Measurements from ENCODE around the gene SPHKAP.
"Not testable (repeated sequence)": the region's sequence is repeated elsewhere in the genome, so short reads cannot be mapped to it uniquely, and the experiment has no call there.

The SPHKAP gene

DNA sequence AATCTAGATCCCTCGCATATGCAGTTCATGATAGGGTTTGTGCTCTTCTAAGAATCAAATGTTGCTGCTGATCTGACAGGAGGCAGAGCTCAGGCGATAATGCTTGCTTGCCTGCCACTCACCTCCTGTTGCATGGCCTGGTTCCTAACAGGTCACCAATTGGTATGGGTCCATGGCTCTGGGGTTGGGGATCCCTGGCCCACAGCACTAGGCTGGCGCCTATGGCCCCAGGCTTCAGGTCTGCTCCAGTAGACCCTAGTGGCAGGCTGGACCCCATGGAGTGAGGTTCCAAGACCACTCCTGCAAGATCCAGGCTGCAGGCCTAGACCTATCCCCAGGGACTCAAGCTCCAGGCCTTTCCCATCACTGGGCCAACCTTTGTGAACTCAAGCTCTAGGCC, 102.3 kb downstream of the SPHKAP start:
- Histone ChIP-seq H3K4me3 (no peak overlapping the region), H3K27ac (no peak overlapping the region)
- TF ChIP-seq, protein P1, sequence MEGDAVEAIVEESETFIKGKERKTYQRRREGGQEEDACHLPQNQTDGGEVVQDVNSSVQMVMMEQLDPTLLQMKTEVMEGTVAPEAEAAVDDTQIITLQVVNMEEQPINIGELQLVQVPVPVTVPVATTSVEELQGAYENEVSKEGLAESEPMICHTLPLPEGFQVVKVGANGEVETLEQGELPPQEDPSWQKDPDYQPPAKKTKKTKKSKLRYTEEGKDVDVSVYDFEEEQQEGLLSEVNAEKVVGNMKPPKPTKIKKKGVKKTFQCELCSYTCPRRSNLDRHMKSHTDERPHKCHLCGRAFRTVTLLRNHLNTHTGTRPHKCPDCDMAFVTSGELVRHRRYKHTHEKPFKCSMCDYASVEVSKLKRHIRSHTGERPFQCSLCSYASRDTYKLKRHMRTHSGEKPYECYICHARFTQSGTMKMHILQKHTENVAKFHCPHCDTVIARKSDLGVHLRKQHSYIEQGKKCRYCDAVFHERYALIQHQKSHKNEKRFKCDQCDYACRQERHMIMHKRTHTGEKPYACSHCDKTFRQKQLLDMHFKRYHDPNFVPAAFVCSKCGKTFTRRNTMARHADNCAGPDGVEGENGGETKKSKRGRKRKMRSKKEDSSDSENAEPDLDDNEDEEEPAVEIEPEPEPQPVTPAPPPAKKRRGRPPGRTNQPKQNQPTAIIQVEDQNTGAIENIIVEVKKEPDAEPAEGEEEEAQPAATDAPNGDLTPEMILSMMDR (IDR thresholded peaks at IDR 0.05): no peak
- no peak for DNase-seq (ENCODE audit: low spot score)

DNA sequence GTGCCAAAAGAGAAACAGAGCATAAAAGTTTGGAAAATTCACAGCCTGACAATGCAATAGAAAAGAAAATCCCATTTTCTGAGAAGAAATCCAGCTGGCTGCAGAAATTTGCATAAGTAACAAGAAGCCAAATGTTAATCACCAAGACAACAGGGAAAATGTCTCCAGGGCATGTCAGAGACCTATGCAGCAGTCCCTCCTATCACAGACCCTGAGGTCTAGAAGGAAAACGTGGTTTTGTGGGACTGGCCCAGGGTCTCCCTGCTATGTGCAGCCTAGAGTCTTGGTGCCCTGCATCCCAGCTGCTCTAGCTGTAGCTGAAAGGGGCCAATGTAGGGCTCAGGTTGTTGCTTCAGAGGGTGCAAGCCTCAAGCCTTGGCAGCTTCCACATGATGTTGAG, 104.8 kb downstream of the SPHKAP start:
- not testable (repeated sequence) for H3K4me3 ChIP-seq; H3K27ac ChIP-seq; DNase-seq (ENCODE audit: low spot score)

DNA sequence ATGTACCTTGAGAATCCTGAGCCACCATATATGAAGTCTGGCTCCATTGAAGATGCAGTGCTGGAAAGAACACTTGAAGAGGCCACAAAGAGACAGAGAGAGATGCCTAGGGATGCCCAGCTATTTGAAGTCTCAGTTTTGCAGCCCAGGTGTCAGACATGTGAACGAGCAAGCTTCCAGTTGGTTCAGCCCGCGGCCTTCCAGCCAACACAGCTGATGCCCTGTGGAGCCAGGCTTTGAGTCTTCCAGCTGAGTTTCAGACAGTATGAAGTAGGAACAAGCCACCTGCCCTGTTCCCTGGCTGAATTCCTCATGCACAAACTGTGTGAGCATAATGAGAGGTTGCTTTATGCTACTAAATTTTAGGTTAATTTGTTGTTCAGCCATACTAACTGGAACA, 108.8 kb downstream of the SPHKAP start:
- no peak for DNase-seq (ENCODE audit: low spot score)
- TF ChIP-seq, protein P1 (IDR thresholded peaks at IDR 0.05): no peak
- Histone ChIP-seq H3K27ac (no peak overlapping the region), H3K4me3 (no peak overlapping the region)

DNA sequence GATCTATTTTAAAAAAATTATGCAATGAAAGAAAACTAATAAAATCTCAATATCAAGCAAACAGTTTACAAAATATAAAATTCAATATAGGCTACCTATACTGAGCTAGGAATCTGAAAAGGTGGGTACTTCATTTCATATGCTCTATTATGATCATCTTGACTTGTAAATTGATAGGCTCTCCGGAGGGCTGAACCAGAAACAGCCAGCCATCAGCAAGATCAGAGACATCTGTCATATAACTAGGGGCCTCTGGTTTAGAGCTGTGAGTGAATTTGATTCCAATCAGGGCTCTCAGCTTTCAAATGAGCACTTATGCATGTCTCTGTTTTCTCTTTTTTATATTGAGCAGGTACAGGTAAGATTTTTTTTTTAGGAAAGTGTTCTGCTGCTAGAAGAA, 114.2 kb downstream of the SPHKAP start:
- Histone ChIP-seq H3K27ac (no peak overlapping the region), H3K4me3 (no peak overlapping the region)
- TF ChIP-seq, protein P1 (IDR thresholded peaks at IDR 0.05): no peak
- DNase-seq (ENCODE audit: low spot score): no peak

DNA sequence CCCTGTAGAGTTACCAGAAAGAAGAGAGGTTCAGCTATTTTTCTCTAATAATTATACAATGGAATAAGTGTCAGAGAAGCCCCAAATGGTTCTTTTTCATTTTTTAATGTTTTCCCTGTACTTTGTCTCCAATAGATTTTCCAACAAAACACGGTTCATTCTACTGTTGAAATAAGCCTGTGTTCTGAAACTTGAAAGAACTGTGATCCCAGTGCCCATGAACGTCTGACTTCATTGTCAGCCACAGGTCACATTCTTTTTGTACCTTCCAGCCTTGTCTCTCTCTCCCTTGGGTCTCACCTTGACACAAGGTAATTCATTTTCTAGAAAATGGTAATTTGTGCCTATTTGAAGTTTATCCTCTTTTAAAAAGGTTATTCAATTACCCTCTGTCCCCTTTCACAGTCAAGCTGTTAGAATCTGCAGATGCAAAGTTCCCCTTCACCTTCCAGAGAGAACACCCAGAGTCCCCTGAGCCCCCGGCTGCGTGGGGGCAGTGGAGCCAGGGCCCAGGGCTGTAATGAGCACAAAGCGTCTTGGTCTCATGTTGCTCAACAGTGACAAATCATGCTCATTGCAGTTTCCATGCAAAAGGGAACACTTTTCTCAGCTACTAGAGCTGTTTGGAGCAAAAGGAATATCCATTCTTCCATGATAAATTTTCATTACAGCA, 115.2 kb downstream of the SPHKAP start:
- TF ChIP-seq, protein P1 (IDR thresholded peaks at IDR 0.05): no peak
- no peak overlapping the region for H3K27ac ChIP-seq
- H3K4me3 ChIP-seq: no peak overlapping the region
- DNase-seq (ENCODE audit: low spot score): no peak

DNA sequence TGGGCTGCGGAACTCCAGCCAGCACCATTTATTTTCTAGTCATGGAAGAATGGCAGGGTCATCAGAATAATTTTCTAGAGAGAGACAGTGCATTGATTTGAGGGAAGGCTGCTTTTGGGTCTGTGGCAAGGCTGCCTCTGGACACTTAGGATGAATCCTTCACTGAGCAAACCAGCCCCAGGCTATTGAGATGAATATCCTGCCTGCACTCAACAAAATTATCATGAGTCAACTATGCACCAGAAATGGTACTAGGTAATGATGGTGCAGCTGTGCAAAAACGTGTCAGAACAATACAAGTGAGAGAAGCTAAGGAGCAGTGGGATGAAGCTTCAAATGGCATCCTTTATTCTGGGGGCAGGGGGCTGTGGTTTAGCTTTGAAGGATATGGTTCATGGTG, 115.8 kb downstream of the SPHKAP start:
- no peak for DNase-seq (ENCODE audit: low spot score)
- TF ChIP-seq, protein P1 (IDR thresholded peaks at IDR 0.05): no peak
- no peak overlapping the region for H3K4me3 ChIP-seq
- no peak overlapping the region for H3K27ac ChIP-seq

DNA sequence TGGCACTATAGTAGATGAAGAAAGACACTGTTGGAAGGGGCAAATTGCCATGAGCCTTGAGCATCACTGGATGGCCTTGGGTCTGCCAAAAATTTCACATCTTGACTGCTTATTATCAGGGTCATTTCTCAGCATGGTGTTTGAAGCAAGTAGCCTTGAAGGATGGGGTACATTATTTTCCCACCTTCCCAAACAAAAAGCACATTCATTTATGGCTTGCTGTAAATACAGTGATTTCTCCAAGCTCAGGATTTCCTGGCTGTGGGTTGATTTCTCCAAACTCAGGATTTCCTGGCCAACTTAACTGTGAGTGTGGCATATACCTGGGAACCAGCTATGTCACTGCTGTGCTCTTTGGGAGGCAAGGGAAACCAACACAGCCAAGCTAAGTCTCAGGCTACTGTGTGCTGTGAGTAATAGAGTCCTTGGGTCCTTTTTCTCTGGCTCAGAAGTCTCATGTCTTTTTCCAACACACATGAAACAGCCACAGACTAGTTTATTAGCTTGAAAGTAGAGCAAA, 116.6 kb downstream of the SPHKAP start:
- Histone ChIP-seq H3K27ac (no peak overlapping the region), H3K4me3 (no peak overlapping the region)
- DNase-seq (ENCODE audit: low spot score): no peak
- TF ChIP-seq, protein P1 (IDR thresholded peaks at IDR 0.05): no peak

All from coronary artery (tissue), 2 donors.